ENCODE measurements around the gene SLC26A4. TPM values are rescaled to one million over a fixed set of nuclear protein-coding genes. Genes with fewer than 3 reads are reported as not detected.

The SLC26A4 gene
- total and polyA plus RNA-seq, 2 donors (not counting 1 experiment from before 2014, with no cell fraction given): 0.05 to 0.13 TPM

GRCh38 chr7:107726356-107727130 lies 65.9 kb downstream of the SLC26A4 start:
- H3K36me3 ChIP-seq (replicated peaks in 1 of 2; ENCODE audit: control extremely low read depth in 1 of 2, control insufficient read depth in 1 of 2, extremely low read depth in 1 of 2, insufficient read depth in 2 of 2, low read length in 1 of 2): no peaks in the 10 kb centered on the region
- H3K4me1 ChIP-seq (ENCODE audit: control insufficient read depth in 2 of 2, insufficient read depth in 2 of 2, low read length in 2 of 2): no peaks in the 10 kb centered on the region
- no peak for DNase-seq
- Mint-ChIP-seq H3K9me3 (ENCODE audit: insufficient read depth) (no peaks in the 10 kb centered on the region), H3K4me3 (no peak overlapping the region), H3K27ac (no peak overlapping the region), H3K4me1 (no peaks in the 10 kb centered on the region), H3K27me3 (peaks cover 23% of the 10 kb centered on the region)
- no peak overlapping the region for H3K27ac ChIP-seq (ENCODE audit: low read length in 2 of 2)
- H3K4me2 ChIP-seq (replicated peaks; ENCODE audit: low read depth, low read length, poor library complexity, severe bottlenecking): no peak overlapping the region
- H4K20me1 ChIP-seq (ENCODE audit: control insufficient read depth, insufficient read depth, low read length, poor library complexity, severe bottlenecking): no peaks in the 10 kb centered on the region
- peaks cover 0 to 6% (median 1%) of the 10 kb centered on the region in 4 experiments for H3K27me3 ChIP-seq (replicated peaks in 1 of 4; ENCODE audit: control extremely low read depth in 1 of 4, control insufficient read depth in 3 of 4, insufficient read depth in 4 of 4, low read length in 3 of 4)
- POLR2A ChIA-PET: no interaction called here
- no peak for ATAC-seq (ENCODE audit: low read depth)
- CTCF ChIA-PET: interaction anchor here (0.6 to 9.0 kb wide), 19 partner anchors 8 to 524 kb away, joined by 3 to 133 read pairs (median 3); partner anchors contain the start of genes CBLL1, COG5, DUS4L and SLC26A4
- H3K79me2 ChIP-seq (ENCODE audit: control insufficient read depth, insufficient read depth, low read length): no peaks in the 10 kb centered on the region
- no peak overlapping the region for H2AFZ ChIP-seq (ENCODE audit: insufficient read depth, low read depth, low read length, poor library complexity, severe bottlenecking)
- no peaks in the 10 kb centered on the region for H3K9me3 ChIP-seq (ENCODE audit: control extremely low read depth in 1 of 3, control insufficient read depth in 2 of 3, insufficient read depth in 1 of 3, low read length in 2 of 3)
- H3K9ac ChIP-seq (ENCODE audit: low read length): no peak overlapping the region
- intact Hi-C loops (cut with micrococcal nuclease): loop anchor here (5.0 kb wide), 1 partner anchor 64 kb away; the partner anchor contains the start of gene SLC26A4
- no CpG with 5 or more reads among the region's 3 CpGs for WGBS (ENCODE audit: insufficient coverage)
- no peak overlapping the region for H3K4me3 ChIP-seq (ENCODE audit: control extremely low read depth in 1 of 5, extremely low read depth in 1 of 5, insufficient read depth in 1 of 5, low read depth in 2 of 5, low read length in 4 of 5)
- TF ChIP-seq CTCF (IDR thresholded peaks at IDR 0.05): no peak
- no peak for TF ChIP-seq EZH2 (IDR thresholded peaks at IDR 0.05; ENCODE audit: borderline replicate concordance, insufficient read depth, low read depth, low read length, poor library complexity, severe bottlenecking)

GRCh38 chr7:107728276-107728675 lies 67.6 kb downstream of the SLC26A4 start:
- Mint-ChIP-seq H3K27me3 (peaks cover 23% of the 10 kb centered on the region), H3K27ac (no peak overlapping the region), H3K4me3 (no peak overlapping the region), H3K4me1 (no peaks in the 10 kb centered on the region), H3K9me3 (ENCODE audit: insufficient read depth) (no peaks in the 10 kb centered on the region)
- intact Hi-C loops (cut with micrococcal nuclease): loop anchor here (5.0 kb wide), 1 partner anchor 66 kb away; the partner anchor contains the start of gene SLC26A4
- CTCF ChIA-PET: interaction anchor here (1.2 to 9.0 kb wide), 6 partner anchors 14 to 580 kb away, joined by 4 to 133 read pairs (median 6); partner anchors contain the start of genes CBLL1, COG5 and DUS4L
- H4K20me1 ChIP-seq (ENCODE audit: control insufficient read depth, insufficient read depth, low read length, poor library complexity, severe bottlenecking): no peaks in the 10 kb centered on the region
- DNase-seq (no peak), ATAC-seq (ENCODE audit: low read depth) (no peak)
- H3K4me3 ChIP-seq (ENCODE audit: control extremely low read depth in 1 of 5, extremely low read depth in 1 of 5, insufficient read depth in 1 of 5, low read depth in 2 of 5, low read length in 4 of 5): no peak overlapping the region
- H3K79me2 ChIP-seq (ENCODE audit: control insufficient read depth, insufficient read depth, low read length): no peaks in the 10 kb centered on the region
- no peak overlapping the region for H2AFZ ChIP-seq (ENCODE audit: insufficient read depth, low read depth, low read length, poor library complexity, severe bottlenecking)
- H3K9me3 ChIP-seq (ENCODE audit: control extremely low read depth in 1 of 3, control insufficient read depth in 2 of 3, insufficient read depth in 1 of 3, low read length in 2 of 3): no peaks in the 10 kb centered on the region
- no peaks in the 10 kb centered on the region for H3K4me1 ChIP-seq (ENCODE audit: control insufficient read depth in 2 of 2, insufficient read depth in 2 of 2, low read length in 2 of 2)
- no peak overlapping the region for H3K4me2 ChIP-seq (replicated peaks; ENCODE audit: low read depth, low read length, poor library complexity, severe bottlenecking)
- TF ChIP-seq EZH2 (IDR thresholded peaks at IDR 0.05; ENCODE audit: borderline replicate concordance, insufficient read depth, low read depth, low read length, poor library complexity, severe bottlenecking): no peak
- TF ChIP-seq CTCF (IDR thresholded peaks at IDR 0.05): no peak
- no peak overlapping the region for H3K9ac ChIP-seq (ENCODE audit: low read length)
- POLR2A ChIA-PET: interaction anchor here (0.6 kb wide), 1 partner anchor 9 kb away, joined by 4 read pairs; no protein-coding TSS in a partner anchor
- peaks cover 0 to 6% (median 1%) of the 10 kb centered on the region in 4 experiments for H3K27me3 ChIP-seq (replicated peaks in 1 of 4; ENCODE audit: control extremely low read depth in 1 of 4, control insufficient read depth in 3 of 4, insufficient read depth in 4 of 4, low read length in 3 of 4)
- no peaks in the 10 kb centered on the region for H3K36me3 ChIP-seq (replicated peaks in 1 of 2; ENCODE audit: control extremely low read depth in 1 of 2, control insufficient read depth in 1 of 2, extremely low read depth in 1 of 2, insufficient read depth in 2 of 2, low read length in 1 of 2)
- H3K27ac ChIP-seq (ENCODE audit: low read length in 2 of 2): no peak overlapping the region
